NCI-H1436 (cell line): Measurements from ENCODE around the gene ZNF43.
"Not testable (repeated sequence)": the region's sequence is repeated elsewhere in the genome, so short reads cannot be mapped to it uniquely, and the experiment has no call there.

Experiments
- DNase-seq: peaks from one replicate; lab custom pipeline; 2025; lab: John Stamatoyannopoulos, UW

The ZNF43 gene

DNA sequence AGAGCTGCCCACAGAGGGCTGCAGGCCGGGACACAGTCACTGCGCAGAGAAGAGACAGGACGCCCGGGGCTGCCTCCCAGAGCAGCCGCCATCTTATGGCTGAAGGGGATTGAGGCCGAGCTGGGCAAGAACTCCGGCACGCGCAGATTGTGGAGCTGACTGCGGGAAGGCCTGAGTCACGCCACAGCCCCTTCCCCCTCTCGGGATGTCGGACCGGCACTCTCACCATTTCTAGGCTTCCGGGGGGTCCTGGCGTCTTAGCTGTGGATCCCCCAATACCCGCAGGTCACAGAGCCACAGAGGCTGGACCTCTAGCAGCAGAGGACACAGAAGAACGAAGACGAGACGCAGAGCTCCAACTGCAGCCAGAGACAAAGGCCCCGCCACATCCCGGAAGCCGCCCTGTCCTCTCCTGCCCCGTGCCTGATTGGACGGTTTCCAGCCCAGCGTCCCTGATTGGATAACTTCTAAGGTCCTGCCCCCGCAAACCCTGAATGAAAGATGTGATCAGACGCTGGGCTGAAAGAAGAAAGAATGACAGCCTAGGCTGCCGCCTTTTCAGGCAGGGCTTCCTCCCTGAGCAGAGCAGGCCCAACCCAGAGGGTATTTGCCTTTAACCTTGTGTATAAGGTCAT lies at the start of gene ZNF43:
Gene ZNF43 (minus strand): TSS at position 373 of the 635 bp plus-strand sequence. CDS start 144 bp downstream, at position 229.
- peak; percentile 93 for DNase-seq

DNA sequence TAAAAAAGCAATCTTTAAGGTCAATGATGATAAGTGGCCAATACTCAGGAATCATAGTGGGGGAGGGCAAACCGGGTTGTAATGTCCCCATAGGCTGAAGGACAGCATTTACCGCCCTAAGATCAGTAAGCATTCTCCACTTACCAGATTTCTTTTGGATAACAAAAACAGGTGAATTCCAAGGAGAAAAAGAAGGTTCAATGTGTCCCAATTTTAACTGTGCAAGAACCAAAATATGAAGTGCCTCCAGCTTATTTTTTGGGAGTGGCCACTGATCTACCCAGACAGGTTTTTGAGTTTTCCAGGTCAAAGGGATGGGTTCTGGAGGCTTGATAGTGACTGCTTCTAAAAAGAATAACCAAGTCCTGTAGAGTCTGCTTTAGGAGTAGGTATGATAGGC lies 49.5 kb upstream of the ZNF43 start:
- not testable (repeated sequence) for DNase-seq

GRCh38 chr19:21884786-21885185 lies 48.8 kb upstream of the ZNF43 start:
- DNase-seq: not testable (repeated sequence)

DNA sequence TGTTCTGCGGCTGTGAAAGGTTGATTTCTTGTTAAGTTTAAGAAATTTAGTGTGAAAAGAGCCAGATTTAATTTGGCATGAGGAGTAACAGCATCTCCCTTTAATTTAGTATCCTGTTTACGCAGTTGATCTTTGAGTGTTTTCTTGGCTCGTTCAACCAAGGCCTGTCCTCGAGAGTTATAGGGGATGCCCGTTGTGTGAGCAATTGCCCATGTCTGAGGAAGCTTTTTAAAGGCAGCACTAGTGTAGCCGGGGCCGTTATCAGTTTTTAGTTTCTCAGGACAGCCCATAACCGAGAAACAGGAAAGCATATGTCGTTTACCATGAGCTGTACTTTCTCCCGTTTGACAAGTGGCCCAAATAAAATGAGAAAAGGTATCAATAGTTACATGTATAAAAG lies 47.5 kb upstream of the ZNF43 start:
- no peak for DNase-seq

- not testable (repeated sequence) for DNase-seq
These were observed 44.8 kb upstream of the ZNF43 start for GRCh38 chr19:21880761-21881160.

- no peak for DNase-seq
These were observed 42.7 kb upstream of the ZNF43 start for GRCh38 chr19:21878646-21879045.

GRCh38 chr19:21877976-21878375 lies 42.0 kb upstream of the ZNF43 start:
- DNase-seq: no peak

DNA sequence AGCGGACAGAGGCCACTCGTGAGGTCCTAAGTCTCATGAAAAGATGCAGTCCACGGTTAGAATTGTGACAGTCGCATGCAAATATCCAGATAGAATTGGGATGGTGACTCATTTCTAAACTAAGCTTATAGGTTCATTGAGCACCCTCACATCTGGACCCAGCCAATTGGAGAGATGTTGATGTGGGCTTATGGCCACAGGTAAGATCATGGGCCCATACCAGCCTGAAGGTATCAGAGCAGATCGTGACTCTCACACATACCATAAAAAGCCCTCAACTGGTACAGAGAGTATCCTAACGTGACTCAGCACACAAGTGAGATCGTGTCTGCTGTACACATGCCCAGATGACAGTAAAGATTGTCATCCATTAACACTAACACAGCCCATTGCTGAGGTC lies 40.6 kb upstream of the ZNF43 start:
- not testable (repeated sequence) for DNase-seq

GRCh38 chr19:21856773-21857514 lies 21.0 kb upstream of the ZNF43 start:
- no peak for DNase-seq

DNA sequence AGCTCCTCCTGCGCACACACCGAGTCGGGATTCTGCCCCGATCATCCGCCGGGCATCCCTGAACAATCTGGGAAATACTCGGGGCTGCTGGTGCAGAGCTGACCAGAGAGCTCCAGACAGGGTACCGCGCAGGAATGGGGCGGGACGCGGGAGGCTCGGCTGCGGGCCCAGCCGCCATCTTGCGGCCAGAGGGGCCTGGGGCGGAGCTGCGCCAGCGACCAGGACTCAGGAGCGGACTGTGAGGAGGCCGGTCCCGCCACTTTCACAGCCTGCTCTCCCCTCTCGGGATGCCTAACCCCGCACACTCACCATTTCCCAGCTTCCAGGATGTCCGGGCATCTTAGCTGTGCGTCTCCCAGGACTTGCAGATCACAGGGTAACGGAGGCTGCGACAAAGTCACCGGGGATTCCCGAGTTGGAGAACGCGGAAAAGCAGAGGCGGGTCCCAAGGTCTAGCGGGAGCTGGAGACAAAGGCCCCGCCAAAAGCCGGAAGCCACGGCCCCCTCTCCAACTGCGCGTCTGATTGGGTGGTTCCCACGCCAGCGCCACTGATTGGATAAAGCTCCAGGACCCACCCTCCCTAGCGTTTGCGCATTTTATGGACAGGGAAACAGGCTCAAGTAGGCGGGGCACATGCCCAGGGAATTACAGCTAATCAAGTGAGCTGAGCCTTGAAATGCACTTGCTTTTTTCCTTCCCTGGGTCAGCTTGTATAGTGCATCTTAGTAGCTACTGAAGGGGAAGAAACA lies 15.8 kb upstream of the ZNF43 start:
- DNase-seq: peak; percentile 95

DNA sequence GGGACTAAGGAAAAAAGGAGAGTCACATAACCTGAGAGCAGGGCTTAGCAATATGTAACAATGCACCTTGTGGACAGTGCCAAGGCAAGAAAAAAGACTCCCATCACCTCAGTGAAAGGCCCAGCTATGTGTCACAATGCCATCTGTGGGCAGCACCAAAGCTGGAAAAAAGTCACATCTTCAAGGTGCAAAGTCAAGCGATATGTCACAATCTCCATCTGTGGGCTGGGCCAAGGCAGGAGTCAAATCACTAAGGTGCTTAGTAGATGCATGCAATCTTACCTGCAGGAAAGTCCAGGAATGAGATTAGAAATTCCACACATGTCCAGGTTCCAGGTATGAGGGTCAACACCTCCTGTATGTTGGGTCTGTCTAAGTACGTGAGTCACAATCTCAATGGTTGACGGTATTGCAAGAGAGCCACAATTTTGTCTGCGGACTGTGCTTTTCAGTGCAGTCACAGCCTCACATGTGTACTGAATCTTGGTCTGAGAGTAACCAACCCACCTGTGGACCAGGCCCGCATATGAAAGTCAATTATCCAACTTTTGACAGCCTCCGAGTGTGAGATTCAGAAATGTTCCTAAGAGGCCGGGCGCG lies 14.8 kb upstream of the ZNF43 start:
- no peak for DNase-seq

- DNase-seq: no peak
These were observed 12.7 kb upstream of the ZNF43 start for GRCh38 chr19:21848706-21849105.

GRCh38 chr19:21843081-21843480 lies 7.1 kb upstream of the ZNF43 start:
- DNase-seq: no peak

DNA sequence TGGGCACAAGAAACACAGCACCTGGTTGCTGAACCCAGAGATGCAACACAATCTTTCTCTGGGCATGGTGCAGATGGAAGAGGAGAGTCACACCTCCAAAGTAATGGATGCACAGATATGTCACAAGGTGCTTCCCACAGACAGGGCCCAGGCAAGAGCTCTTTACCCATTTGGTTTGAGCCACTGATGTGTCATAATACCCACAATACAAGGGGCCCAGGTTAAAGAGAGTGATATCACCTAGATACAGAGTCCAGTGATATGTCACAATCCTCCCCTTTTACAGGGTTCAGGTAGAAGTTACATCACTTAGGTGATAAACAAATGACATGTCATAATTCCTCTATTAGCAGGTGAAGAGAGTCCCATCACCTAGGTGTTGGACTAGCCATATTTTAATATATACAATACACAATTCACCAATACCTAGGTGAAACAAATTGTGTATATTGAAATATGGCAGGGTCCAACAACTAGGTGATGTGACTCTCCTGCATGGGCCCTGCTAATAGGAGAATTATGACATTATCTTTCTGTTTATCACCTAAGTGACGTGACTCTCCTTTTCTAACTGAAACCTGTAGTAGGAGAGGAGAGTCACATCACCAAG lies 5.6 kb upstream of the ZNF43 start:
- no peak for DNase-seq

DNA sequence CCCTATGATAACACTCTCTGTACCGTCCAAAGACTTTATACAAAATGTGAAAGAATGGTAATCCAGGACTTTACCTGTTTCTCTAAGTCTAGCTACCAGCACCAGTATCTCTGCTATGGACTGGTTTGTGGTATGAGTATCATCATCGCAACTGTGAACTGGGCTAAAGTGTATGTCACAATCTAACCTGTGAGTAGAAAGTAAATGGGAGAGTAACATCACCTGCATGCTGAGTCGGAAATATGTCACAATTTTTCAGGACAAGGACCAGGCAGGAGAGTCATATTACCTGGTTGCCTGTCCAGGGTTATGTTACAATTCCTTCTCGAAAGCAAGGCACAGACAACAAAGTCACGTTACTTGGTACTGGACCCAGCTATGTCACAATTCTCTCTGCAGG lies 5.1 kb upstream of the ZNF43 start:
- DNase-seq: no peak

DNA sequence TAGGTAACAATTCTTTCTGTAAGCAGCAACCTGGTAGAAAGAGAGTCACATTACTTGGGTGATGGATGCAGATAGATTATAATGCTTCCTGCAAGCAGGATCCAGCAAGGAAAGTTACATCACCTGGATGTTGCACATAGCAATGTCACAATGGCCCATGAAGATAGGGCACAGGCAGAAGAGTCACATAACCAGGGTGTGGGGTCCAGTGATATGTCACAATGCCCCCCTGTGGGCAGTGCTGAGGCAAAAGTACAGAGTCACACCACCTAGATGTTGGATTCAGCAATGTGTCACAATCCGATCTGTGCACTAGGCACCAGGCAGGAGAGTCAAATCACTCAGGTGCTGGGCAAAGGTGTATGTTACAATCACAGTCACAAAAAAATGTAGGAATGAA lies 4.0 kb upstream of the ZNF43 start:
- no peak for DNase-seq

DNA sequence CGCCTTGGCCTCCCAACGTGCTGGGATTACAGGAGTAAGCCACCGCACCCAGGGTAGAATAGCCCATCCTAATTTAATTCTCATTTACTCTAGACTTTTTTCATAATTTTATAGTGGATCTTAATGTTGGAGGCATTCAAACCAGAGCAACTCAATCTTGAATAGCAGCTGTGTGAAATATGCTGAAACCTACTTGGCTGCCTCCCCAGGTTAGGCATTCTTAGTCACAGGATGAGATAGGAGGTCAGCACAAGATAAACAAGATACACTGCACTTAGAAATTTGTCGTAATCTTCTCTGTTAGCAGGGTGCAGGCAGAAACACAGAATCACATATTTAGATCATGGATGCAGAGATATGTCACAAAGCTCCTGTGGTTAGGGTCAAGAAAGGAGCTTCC lies 2.7 kb upstream of the ZNF43 start:
- DNase-seq: no peak

DNA sequence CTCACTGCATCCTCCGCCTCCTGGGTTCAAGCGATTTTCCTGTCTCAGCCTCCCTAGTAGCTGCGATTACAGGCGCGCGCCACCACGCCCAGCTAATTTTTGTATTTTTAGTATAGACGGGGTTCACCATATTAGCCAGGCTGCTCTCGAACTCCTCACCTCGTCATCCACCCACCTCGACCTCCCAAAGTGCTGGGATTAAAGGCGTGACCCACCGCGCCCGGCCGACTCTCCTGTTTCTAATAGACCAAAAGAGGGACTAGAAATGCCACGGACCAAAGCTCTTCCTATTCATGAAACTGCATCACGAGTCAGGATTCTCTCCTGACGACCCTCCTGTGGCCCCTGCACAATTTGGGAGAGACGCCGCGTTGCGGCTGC lies 563 bp downstream of the ZNF43 start:
- no peak for DNase-seq

- no peak for DNase-seq
These were observed 2.2 kb downstream of the ZNF43 start for GRCh38 chr19:21833733-21834132.

DNA sequence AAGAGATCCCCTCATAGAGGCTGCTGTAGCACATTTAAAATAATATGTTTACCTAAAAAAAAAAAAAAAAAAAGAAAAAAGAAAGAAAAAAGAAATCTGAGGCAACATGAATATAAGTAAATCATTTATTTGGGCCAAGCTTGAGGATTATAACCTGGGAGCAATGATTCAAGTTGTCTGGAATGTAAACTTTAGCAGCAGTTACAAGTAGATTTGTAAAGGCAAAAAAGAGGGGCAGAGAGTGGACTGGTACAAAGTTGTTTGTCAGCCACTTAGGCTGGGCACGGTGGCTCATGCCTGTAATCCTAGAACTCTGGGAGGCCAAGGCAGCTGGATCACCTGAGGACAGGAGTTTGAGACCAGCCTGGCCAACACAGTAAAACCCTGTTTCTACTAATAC lies 11.3 kb downstream of the ZNF43 start:
- no peak for DNase-seq

GRCh38 chr19:21823224-21823623 lies 12.8 kb downstream of the ZNF43 start:
- DNase-seq: no peak

GRCh38 chr19:21812448-21812847 lies 23.5 kb downstream of the ZNF43 start:
- DNase-seq: no peak
